ENCODE results near the gene BTBD19. TPM values are rescaled to one million over a fixed set of nuclear protein-coding genes. Genes with fewer than 3 reads are reported as not detected.

The BTBD19 gene
- total RNA-seq, 1 donor from 2014 or later, result 6.8 TPM

DNA sequence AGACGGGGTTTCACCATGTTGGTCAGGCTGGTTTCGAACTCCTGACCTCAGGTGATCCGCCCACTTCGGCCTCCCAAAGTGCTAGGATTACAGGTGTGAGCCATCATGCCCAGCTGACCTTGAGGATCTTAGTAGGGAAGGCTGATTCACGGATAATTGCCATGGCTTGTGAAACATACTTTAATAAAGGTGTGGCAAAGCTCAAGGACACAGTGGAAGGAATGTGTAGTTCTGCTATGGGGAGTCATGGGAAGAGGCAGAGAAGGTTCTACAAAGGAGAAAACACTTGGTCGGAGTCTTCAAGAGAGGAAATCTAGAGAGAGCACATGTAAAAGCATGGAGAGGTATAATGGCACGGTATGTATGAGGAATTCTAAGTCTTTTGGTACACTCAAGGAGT is 47.4 kb downstream of the BTBD19 start:
- no peak for DNase-seq (ENCODE audit: low read depth, low spot score)

DNA sequence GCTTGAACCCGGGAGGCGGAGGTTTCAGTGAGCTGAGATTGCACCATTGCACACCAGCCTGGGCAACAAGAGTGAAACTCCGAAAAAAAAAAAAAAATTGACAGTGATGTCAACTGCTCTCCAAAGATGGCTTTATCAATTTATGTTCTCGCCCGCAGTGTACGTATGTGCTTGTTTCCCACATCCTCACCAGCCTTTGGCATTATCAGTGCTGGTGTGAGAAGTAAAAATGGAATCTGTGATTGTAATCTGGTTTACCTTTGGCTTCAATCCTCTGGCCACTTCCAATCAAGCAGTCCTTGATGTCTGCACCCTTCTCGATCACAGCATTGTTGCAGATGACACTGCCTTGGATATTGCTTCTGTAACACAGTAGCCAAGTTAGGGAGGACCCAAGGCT is 49.1 kb downstream of the BTBD19 start:
- no peak for DNase-seq (ENCODE audit: low read depth, low spot score)

DNA sequence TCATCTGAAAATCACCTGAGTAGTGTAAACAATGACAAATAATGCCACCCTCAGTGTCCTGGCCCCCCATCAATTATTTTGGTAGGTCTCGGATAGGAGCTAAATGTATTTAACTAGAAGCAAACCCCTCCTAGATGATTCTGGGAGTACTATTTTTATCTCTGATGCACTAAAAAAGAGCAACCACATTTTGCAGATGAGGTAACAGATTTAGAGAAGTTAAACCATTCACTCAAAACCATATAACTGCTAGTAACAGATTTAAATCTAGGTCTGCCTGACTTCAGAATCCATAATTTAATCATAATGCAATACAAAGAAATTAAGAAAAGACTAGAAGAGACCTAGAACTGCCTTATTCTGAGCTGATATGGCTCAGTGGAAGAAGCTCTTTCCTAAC is 52.0 kb downstream of the BTBD19 start:
- no peak for DNase-seq (ENCODE audit: low read depth, low spot score)

DNA sequence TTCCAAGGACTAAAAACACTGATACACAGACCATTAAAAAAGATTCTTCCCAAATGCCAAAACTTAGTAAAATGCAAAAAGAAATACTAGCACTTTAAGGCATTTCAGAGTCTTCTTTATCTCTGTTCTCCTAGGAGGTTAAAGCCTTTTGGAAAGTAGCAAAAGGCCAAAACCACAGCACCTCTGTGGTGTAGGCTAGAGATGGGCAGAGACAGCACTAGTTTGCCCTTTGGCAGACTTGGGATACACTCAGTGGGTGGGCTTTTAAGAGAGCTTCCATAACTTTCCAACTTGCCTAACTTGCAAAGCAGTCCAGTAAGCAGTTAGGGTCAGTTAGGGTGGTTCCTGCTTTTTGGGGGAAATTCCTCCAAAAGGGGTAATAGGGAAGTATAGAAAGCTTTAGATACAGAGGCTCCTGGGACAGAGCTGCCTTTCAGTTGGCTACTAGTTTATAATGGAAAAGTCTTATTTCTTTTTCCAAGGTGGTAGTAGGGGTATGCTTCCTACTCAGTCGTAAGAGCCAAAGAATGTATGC is 52.6 kb downstream of the BTBD19 start:
- no peak for DNase-seq (ENCODE audit: low read depth, low spot score)

DNA sequence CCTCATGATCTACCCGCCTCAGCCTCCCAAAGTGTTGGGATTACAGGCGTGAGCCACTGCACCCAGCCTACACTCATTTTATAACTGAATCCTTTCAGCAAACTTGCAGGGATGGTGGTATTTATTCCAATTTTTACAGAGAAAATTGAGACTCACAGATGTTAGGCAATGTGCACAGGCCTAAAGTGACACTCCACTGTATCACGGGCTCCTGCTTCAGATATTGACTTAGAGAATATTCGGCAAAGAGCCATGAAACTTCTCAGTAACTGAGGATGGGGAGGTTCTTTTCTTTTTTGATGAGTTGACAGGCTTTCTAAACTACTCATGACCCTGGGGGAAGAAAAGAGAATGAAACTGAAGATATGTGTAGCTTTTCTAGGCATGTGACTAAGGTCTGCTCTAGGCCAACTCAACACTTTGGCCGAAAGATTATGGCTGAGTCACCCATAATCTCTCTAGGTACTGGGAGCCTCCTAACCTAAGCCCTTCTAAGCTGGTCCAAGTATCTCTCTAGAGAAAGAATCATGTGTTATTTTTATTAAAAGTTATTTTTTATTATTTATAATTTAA is 54.6 kb downstream of the BTBD19 start:
- DNase-seq (ENCODE audit: low read depth, low spot score), result no peak

Other genes with a start within 250 kb of the BTBD19 start
- 1.5 and 2.1 TPM in 2 replicates for gene TMEM53, start 134.0 kb upstream of the BTBD19 start, total RNA-seq
- not detected in 2 replicates for gene ARMH1, start 133.8 kb upstream of the BTBD19 start, total RNA-seq
- gene RNU5D-1, start 77.4 kb upstream of the BTBD19 start, total RNA-seq, result not detected in 2 replicates
- 26.0 and 38.3 TPM in 2 replicates for gene KIF2C, start 68.7 kb upstream of the BTBD19 start, total RNA-seq
- 1,428 and 1,806 TPM in 2 replicates for gene RPS8, start 33.0 kb upstream of the BTBD19 start, total RNA-seq
- under 0.01 TPM in 1 of 2 replicates, not detected in the other for gene BEST4, start 20.4 kb upstream of the BTBD19 start, total RNA-seq
- 22.4 and 29.1 TPM in 2 replicates for gene PLK3, start 8.1 kb upstream of the BTBD19 start, total RNA-seq
- gene DYNLT4, start 1.2 kb upstream of the BTBD19 start, total RNA-seq, result 0.20 and 0.28 TPM in 2 replicates
- gene PTCH2, start 34.7 kb downstream of the BTBD19 start, total RNA-seq, result 0.04 and 0.07 TPM in 2 replicates
- 34.0 and 46.9 TPM in 2 replicates for gene EIF2B3, start 178.1 kb downstream of the BTBD19 start, total RNA-seq
- gene HECTD3, start 202.8 kb downstream of the BTBD19 start, total RNA-seq, result 24.3 and 32.4 TPM in 2 replicates
- 265 and 302 TPM in 2 replicates for gene UROD, start 203.7 kb downstream of the BTBD19 start, total RNA-seq